HuH-7 (cell line): ENCODE data around the gene TGM5.
"Not testable (repeated sequence)": the region's sequence is repeated elsewhere in the genome, so short reads cannot be mapped to it uniquely, and the experiment has no call there.

Experiments used
- DNase-seq: peaks from one replicate; pipeline ENCODE4 v3.0.0; 2011; ENCODE audit warnings: low spot score

Gene TGM5

DNA sequence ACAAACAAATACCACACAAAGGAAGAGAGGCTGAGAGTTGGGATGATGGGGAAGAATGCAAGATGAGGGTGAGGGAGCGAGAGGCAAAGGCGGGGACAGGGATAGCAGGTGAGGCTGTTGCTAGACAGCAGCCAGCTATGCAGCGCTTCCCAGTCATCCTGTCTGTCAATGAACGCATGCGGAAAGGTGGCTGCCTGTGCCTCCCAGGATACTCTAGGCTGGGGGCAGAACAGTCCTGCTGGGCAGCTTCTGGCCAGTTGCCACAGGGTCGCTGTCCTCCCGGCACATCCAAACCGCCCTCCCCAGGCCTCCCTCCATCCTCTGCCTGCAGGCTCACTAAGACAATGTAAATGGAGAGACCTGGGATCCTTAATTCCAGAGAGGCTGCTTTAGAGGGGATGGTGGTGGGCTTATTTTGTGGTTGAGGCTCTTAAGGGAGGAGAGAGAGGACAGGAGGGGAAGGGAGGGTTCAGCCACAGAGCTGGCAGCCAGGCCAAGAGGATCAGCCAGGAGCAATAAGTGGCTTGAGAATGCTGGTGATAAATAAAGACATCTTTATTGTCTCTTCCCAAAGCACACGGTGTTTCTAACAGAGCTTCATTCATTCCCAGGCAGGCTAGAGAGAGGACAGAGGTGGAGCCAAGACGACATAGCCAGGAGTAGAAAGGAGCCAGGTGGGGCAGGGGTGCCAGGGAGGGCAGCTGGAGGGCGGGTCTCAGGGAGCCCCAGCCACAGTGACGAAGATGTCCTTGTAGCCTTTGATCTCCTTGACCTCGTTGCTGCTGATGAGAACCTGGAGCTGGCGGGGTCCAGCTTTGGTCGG is 9.2 kb upstream of the TGM5 start:
- no peak for DNase-seq

DNA sequence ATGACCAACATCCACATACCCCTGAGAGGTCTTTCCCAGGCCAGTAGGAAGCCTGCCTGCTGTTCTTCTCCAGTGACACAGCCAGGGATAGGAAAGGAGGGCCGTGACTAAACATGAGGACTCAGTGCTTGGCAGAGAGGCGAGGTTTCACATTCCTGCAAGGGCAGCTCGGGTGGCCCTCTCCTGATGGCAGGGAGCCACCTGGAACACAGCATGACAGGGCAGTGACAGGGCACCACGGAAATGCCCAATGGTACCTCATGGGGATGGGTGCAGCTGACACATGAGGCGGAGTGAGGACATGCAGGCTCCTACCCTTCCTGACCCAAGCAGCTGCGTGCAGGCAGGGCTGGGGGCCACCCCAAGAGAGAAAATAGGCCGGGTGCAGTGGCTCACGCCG is 7.4 kb upstream of the TGM5 start:
- DNase-seq = no peak

DNA sequence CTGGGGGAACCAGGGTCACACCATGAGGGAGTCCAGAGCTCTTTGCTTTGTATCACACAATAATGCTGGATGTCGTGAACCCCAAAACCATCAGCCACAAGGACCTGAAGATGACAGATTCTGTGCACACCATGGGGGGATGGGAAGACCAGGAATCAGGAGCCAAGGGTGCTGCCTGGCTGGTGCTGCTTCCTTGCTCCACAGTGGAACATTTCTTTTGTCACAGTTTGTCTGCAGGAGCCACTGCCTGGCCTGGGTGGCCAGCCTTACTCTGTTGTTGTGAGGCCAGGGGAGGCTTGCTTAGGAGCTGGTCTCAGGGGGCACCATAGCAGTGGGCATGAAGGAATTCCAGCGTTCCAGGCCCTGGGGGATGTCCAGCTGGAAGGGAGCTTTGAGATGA is 6.5 kb upstream of the TGM5 start:
- no peak for DNase-seq

DNA sequence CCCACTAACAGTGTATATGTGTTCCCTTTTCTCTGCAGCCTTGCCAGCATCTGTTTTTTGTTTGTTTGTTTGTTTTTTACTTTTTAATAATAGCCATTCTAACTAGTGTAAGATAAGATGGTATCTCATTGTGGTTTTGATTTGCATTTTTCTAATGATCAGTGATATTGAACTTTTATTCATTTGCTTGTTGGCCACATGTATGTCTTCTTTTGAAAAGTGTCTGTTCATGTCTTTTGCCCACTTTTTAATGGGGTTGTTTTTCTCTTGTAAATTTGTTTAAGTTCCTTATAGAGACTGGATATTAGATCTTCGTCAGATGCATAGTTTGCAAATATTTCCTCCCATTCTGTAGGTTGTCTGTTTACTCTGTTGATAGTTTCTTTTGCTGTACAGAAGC is 5.2 kb upstream of the TGM5 start:
- not testable (repeated sequence) for DNase-seq

DNA sequence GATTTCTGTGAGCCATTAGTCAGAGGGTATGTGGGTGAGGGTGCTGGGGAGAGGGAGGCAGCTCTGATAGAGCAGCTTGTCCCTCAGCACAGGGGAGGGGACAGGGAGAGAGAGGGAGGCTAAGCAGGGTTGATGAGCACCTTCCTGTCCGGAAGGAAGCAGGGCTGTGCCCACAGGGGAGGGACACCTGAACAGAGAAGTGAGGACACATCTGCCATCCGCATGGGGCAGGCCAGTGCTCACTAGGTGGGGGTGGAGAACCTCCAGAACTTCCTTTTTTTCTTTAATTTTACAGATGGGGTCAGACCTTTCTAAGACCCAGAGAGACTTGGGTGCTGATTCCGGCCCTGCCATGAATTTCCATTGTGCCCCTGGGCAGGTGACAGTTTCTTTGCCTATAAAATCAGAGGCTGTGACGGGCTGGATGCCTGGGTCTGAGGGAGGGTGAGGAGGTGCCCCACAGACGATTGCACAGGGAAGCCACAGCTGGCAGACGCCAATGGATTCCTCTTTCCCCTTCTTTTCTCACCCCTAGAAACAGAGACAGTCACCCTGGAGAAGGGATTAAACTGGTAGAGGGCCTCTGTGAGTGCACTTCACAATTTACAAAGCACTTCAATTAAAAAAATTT is 4.1 kb upstream of the TGM5 start:
- DNase-seq = no peak

DNA sequence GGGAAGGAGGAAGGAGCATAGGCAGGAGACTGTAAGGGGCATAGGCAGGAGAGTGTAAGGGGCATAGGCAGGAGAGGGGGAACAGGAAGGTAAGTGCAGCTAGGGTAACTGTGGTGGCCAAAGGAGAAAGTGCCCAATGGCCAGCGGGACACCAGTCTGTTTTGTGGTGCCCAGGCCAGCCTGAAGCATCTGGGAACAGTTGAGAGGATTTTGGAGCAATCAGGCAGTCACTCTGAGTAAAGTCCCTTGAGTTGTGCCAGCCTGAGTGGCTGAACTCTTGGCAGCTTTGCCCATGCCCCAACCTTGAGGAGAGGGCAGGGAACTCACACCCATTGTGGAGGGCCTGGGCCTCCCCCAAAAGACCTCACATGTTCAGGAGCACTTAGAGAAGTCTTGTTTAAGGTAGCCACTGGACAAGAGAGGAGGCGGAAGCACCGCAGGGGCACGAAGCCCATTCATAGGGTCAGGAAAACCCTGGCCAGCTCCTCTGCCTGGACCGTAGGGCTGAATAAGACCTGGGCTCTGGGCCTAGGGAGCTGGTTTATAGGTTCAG is 3.5 kb upstream of the TGM5 start:
- DNase-seq = no peak

DNA sequence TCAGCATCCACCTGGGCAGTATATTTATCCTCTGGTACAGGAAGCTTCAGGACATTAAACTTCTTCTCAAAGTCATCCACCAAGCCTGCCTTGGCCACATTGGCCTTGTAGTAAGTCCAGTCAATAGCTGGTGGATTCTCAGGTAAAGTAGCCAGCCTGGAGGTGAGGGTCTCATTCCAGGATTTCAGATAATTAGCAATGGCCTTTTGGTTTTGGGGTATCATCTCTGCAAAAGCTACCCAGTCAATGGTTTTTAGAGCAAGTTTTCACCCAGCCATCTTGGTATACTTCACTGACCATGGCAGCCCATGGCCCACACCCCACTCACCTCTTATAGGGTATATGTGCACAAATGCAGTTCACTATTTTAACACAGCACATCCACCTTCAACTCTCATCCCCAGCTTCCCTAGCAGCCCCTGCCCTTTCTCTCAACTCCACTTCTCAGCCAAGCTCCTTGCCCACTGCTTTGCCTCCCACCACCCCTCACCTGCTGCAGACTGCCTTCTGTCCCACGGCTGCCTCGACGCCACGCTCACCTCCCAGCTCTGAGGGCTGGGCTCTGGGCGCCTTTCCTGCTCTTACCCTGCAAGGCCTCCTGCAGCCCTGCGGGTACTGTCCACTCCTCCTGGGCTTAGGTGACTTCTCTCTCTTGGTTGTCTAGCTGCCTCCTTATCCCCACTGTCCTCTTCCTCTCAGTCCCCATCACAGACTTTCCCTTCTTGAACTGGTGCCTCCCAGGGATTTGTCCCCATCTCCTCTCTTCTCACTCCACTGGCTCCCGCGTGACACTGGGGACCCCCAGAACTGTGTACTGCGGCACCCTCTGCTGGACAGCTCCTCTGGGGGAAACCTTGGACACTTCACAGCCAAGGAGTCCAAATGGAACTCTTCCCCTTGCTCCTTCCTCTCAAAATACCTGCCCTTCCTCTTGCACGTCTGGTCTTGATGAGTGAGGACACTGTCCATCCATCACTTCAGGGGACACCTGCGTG is 1.7 kb upstream of the TGM5 start:
- DNase-seq = no peak

DNA sequence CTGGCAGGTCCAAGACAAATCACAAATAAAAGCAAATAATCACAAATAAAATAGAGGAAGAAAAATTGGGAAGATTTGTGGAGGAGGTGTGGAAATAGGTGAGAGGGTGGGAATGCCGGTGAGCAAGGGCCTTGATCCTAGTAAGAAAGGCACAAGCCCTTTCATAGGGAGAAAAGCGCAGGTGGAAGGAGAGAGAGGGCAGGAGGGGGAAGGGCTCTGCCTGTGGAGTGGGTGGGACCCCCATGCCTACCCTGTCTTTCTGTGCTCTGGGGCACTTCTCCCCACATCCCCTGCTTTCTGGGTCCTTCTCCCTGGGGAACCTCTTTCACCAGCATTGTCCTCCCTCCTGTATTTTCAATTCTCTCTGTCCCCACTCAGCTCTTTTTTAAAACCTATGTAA is 711 bp upstream of the TGM5 start:
- DNase-seq = no peak

DNA sequence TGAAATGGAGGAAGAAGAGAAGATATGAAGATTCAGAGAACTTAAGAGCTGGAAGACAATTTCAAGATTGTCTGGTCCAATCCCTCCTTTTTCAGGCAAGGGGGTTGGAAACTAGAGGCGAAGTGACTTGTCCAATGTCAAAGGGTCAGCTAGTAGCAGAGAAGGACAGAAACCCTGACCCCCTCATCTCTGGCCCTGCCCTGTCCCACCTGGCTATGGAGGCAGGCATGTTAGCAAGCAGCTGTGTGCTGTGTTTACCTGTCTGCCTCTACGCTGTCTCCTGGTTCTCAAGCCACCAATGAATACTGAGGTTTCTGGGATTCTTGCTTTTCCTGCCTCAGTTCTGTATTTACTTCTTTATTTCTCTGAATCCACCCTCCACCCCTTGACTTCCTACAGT is 342 bp downstream of the TGM5 start:
- no peak for DNase-seq

DNA sequence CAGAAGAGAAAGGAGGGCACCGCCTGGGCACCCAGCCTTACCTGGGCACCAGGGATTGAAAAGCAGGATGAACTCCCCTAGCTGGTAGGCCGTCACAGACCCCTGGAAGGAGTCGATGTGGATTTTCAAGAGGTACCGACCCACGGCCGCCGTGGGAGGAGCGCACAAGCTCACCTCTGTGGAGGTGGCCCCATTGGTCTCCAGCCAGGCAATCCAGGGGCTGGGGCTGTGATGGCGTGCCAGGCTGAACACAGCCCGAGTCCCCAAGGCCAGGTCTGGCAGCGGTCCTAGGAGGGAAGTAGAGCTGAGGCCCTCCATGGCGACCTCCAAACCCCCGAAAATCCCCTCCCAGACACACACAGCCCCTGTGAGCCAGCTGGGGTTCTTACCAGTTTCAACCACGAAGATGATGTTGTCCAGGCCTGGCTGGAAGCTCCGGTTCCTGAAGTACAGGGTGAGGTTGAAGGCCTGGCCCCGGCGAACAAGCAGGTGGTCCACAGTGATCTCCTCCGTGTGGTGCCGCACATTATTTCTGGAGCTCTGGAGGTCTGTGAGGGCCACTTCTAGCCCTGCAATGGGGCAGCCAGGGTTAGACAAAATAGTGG is 6.6 kb downstream of the TGM5 start:
- no peak for DNase-seq

DNA sequence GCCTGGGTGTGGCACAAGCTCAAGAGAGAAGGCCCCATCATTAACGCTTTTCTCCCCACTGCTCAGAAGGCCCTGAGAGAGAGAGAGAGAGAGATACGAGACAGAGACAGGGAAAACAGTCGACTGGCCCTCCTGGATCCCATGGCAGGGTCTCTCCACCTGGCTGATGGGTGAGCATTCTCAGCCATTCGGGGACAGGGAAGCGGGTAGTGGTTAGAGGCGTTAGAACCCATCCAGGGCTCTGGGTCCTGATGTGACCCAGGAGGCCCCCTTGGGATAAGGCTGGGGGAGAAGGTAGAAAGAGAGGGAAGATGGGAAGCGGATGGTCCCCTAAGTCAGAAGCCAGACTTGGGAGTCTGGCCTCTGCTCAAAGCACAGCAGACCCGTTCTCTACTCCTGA is 7.9 kb downstream of the TGM5 start:
- no peak for DNase-seq

DNA sequence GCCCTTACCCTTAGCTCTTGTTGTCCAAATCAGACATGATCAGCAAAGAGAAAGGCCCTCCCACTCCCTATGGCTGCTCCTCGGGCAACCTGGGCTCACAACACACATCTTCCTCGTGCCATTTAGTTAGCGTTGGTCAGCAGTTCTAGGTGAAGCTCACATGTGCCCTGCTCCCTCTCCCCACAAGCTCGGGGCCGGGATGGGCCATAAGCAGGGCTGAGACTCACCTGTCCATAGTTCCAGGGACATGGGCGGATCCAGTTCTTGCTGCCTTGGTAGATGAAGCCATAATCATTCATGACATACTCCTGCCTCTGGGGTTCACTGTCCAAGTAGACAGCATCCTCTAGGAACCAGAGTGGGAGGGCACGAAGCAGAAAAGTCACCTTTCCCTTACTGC is 10.4 kb downstream of the TGM5 start:
- no peak for DNase-seq

DNA sequence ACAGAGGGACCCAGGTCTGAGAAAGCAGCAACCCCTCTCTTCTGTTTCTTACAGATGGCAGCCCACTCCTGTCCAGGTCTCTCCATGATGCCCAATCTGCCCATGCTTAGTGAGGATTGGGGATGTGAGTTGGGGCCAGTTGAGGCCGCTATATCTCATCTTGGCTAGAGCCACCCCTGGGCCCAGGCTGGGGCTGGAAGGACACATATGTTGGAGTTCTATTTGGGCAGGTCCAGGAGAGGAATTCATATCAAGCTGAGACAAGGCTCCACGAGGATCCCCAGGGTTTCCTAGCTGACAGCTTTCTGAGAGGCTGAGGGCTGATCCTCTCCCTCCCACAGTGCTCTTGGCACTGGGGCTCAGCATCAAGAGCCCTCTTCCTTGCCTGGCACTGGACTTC is 11.4 kb downstream of the TGM5 start:
- no peak for DNase-seq

DNA sequence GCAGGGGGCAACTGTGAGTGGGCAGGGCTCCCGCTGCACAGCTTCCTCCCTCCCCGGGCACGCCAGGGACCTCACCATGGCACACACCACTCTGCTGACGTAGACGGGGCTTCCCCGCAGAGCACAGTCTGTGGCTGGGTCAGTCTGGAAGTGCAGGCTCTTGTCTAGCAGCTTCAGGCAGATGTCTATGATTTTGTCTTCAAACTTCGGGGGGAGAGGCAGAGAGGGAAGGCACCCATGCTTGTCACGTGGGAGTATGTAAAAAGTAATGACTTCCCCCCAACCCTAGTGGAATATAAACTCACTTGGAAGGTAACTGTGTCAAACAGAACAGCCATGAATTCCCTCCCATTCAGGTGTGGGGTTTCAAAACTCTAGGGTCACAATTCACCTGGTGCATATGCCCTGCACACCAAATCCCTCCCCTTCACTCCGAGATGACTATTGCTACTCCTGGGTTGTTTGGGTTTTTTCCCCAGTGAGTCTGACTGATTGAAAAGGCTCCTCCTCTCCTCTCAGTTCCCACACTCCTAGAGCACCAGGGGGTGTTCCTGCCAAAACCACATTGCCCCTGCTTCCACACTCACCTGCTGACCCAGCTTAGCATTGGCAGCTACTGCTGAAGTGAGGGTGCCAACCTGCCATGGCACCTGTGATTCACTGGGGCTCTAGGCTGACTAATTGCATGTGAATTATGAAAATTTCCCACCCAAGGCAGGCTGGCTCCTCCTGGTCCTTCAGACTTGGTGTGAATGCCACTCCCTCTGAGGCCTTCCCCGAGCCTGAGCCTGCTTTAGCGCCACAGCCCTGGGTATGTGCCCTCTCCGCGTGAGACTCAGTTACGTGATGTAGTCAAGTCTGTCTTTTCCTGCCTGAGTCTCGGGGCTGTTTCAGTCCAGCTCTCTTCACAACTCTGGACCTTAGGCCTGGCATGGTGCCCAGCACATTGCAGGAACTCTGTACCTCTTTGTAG is 13.0 kb downstream of the TGM5 start:
- no peak for DNase-seq

DNA sequence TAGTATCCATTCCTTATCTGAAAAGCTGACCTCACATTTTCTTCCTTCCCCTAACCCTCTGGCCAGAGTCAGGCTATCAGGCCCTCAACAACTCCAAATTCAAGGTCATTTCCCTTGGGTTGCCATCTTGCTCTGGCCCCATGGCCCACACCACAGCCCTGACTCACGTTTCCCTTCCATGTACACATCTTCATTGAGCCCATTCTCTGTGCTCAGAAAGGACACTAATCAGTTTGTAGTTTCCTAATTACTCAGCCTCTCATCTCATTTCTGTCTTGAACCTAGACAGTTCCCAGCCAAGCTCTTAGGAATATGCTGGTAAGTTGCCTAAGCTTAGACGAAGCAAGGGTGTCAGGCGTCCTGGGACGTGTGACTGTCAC is 14.9 kb downstream of the TGM5 start:
- DNase-seq = no peak

DNA sequence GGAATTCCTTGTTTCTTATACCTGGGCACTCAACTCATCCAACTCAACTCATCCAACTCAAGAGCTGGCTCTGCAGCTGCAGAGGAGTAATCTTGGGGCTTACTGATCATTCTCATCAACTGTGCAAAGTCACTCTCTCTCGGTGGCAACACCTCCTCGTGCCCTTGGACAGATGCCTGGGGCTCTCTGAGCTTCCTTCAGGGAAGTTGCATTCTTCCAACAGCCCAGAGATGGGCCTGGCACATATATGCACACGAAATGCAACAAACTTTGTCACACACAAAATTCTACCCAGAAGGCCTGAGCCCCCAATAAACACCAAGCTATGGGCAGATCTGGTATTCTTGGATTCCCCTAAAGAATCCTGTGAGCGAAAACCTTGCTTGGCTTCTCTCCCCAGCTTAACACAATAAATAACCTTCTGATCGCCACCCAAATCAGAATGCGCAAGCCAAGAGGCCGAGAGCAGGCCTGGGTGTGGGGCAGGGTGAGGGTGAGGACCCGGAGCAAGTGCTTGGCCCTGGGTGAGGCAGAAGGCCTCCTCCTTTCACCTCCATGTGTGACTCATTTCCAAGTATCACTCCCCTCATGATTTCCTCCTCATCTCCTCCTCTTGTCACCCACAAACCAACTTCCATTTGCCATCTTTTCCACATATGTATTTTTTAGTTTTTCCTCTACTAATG is 15.4 kb downstream of the TGM5 start:
- no peak for DNase-seq

DNA sequence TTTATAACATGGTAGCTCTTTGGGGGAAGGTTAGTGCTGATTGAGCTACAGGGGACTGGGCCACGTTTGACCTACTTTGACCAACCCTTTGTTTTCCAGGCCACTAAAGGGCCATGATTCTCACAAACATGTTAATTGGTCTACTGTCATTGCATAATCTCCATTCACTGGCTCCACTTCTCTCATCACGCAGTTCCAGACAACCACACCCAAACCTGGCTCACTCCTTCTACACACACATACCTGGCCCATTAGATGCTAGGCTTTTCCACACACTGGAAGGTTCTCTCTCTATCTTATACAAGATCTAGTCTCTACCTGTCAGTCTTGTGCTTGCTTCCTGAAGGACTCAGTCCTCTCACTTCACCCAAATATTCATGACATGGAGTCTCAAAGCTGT is 15.9 kb downstream of the TGM5 start:
- DNase-seq = no peak

DNA sequence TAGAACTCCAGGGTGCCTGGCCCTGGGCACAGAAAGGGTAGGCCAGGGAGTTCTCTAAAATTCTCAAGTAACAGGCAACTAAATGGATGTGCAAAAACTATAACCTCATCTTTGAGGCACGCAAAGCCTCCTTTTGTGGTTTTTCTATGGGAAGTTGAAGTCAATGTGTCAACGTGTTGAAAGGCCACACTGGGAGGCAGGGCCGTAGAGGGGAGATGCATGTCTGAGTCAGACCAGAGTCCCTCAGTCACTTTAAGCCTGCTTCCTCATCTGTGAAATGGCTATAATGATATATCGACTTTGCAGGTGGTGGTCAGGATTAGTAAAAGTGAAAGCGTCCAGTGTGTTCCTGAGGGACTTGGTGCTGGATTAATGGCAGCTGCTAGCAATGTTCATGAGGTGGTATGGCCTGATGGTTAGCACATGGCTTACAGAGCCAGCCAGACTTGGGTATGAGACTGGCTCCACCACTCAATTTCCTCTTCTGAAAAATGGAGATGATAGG is 17.0 kb downstream of the TGM5 start:
- no peak for DNase-seq

DNA sequence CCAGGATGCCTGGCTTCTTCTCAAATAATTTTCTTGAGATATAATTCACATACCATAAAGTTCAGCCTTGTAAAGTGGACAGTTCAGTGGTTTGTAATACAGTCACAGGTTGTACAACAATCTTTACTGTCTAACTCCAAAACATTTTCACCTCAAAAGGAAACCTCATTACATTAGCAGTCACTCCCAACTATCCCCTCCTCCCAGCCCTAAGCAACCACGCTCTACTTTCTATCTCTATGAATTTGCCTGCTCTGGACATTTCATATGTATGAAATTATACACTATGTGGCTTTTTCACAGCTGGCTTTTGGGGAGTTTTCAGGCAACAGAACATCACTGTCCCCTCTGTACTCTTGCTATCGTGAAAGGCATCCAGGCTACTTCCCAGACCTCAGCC is 17.5 kb downstream of the TGM5 start:
- DNase-seq = no peak

DNA sequence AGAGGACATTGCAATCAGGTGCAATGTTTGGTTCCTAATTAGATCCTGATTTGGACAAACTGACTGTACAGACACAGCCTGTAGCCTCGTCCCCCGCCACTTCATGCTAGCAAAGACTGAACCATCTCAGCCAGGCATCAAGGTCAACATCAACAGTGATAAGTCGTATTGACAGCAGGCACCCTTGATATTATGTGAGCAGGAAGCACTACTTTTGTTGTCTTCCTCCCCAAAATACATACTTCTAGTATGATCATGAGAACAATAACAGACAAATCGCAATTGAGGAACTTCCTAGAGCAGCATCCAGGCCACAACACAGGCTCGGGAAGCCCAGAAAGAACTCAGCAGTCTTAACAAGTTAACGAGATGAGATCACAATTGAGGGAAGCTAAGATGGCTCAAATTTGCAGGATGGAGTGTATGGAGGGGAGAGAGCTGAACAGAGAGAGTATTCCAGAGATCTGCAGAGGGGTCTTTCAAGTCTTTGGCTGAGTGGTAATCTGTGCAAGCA is 20.4 kb downstream of the TGM5 start:
- DNase-seq = no peak
